GM12891 (cell line): ENCODE data around the gene RBM22.

Experiments used
- POLR2A ChIP-seq: IDR thresholded peaks from 2 replicates; pipeline ENCODE4 v1.6.1; 2011; ENCODE audit warnings: low read depth, low read length, control low read depth
- POLR2AphosphoS5 ChIP-seq: IDR thresholded peaks from 2 replicates; pipeline ENCODE4 v1.6.1; 2011; ENCODE audit warnings: low read depth, low read length, control low read depth
- SPI1 ChIP-seq: IDR thresholded peaks from 2 replicates; pipeline ENCODE4 v1.6.1; 2011; ENCODE audit warnings: low read depth, low read length, control low read depth
- TAF1 ChIP-seq: IDR thresholded peaks from 2 replicates; pipeline ENCODE4 v1.6.1; 2011; ENCODE audit warnings: low read depth, low read length, control low read depth

GRCh38 chr5:150655221-150655620 lies 45.6 kb downstream of the RBM22 start:
- TF ChIP-seq TAF1 (no peak), POLR2A (no peak), SPI1 (no peak), POLR2AphosphoS5 (no peak)
